Medulla oblongata (tissue), 1 donor: ENCODE measurements around the gene SUPT3H.

Experiments used
- DNase-seq: peaks from one replicate; pipeline ENCODE4 v3.0.0-alpha.2; 2015; ENCODE audit errors: extremely low spot score

Gene SUPT3H

GRCh38 chr6:44955145-44955544, 422.6 kb downstream of the SUPT3H start:
- DNase-seq, result no peak

- DNase-seq, result no peak
Observed at GRCh38 chr6:44954281-44954680, 423.5 kb downstream of the SUPT3H start.

- DNase-seq, result no peak
Observed at GRCh38 chr6:44951253-44951747, 426.4 kb downstream of the SUPT3H start.

DNA sequence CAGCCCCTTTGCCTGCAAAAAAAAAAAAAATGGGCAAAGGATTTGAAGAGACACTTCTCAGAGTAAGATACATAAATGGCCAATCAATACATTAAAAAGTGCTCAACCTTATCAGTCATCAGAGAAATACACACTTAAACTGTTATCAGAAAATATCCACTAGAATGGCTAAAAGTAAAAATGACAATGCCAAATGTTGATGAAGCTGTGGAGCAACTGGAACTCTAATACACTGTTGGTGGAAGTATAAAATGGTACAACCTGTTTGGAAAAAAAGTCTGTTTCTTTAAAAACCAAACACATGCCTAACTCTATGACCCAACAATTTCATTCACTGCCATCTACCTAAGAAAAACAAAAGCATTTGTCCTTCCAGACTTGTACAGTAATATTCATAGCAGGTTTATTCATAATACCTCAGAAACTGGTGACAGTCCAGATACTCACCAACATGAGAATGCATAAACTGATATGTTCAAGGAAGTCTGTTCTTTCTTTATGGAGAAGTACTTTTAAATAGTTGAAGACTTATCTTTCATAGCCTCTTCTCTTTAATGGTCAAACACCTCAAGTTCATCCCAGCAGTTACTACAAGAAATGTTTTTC, 428.0 kb downstream of the SUPT3H start:
- DNase-seq, result no peak

DNA sequence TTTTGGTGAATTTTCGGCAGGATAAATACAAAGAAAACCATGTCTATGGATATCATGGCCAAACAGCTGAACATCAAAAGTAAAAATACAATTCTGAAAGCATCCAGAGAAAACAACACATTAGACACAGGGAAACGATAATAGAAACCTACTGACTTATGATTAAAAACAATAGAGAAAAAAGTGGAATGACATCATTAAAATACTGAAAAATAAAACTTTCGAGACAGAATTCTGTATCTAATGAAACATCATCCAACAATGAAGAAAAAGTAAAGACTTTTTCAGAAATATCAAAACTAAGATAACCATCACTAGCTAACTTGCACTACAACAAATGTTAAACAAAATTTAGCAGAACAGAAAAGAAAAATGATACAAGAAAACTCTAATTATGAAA, 434.2 kb downstream of the SUPT3H start:
- DNase-seq, result no peak

DNA sequence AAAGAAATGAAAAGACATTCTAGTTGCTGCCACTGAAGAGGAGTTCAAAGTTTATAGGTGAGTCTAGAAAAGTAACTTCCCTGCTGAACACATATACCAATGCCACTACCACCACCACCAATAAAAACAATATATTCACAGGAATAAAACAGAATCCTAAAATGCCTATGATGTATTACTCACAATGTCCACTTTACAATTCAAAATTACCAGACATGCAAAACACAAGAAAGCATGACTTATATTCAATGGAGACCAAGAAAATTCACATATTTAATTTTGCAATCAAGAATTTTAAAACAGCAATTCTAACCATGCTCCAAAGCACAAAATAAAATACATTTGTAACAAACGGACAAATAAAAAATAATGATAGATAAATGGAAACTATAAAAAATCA, 434.9 kb downstream of the SUPT3H start:
- DNase-seq, result no peak

GRCh38 chr6:44942201-44942600, 435.5 kb downstream of the SUPT3H start:
- DNase-seq, result no peak

- no peak for DNase-seq
Observed at GRCh38 chr6:44940367-44940766, 437.4 kb downstream of the SUPT3H start.

GRCh38 chr6:44935693-44936300, 441.9 kb downstream of the SUPT3H start:
- no peak for DNase-seq

- DNase-seq, result no peak
Observed at GRCh38 chr6:44933108-44933507, 444.6 kb downstream of the SUPT3H start.

- DNase-seq, result no peak
Observed at GRCh38 chr6:44932651-44933091, 445.1 kb downstream of the SUPT3H start.

DNA sequence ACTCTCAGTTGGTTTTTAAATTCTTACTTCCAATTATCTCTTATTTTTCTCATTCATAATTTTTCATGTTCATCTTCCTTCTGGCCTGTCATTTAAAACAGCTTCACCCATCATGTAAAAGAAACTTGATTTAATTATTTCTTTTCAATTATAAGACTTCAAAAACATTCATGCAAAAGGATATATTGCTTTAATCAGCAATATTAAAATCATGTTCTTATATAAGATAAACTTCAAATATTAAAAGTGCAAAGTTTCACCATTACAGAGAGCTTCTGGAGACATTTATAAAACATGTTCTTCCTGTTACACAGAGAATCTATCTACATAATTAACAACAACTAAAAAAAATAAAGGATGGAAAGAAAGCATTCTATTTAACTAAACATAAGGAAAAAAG, 446.3 kb downstream of the SUPT3H start:
- no peak for DNase-seq

GRCh38 chr6:44926556-44926955, 451.2 kb downstream of the SUPT3H start:
- DNase-seq, result no peak

- no peak for DNase-seq
Observed at GRCh38 chr6:44925100-44925739, 452.5 kb downstream of the SUPT3H start.

DNA sequence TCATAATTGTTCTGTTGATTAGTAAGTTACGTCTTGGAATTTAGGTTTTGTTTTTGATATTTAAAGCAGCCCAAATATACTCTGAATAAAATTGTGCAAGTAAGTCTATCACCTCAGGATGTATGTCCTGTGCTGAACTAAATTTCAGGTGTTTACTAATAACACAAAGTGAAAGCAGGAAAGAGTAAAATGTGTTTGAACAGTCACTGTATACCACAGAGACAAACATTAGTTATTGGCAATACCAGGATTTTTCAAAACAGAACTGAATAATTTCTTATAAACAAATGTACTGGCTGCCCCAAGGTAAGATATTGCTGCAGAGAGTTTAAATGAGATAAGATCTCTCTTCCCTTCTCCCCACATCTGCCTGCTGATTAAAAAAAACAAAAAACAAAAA, 454.3 kb downstream of the SUPT3H start:
- no peak for DNase-seq

- no peak for DNase-seq
Observed at GRCh38 chr6:44921798-44922197, 455.9 kb downstream of the SUPT3H start.

- DNase-seq, result no peak
Observed at GRCh38 chr6:44920952-44921491, 456.7 kb downstream of the SUPT3H start.

- no peak for DNase-seq
Observed at GRCh38 chr6:44918671-44919296, 458.9 kb downstream of the SUPT3H start.

GRCh38 chr6:44917430-44917829, 460.3 kb downstream of the SUPT3H start:
- no peak for DNase-seq

GRCh38 chr6:44915111-44915510, 462.6 kb downstream of the SUPT3H start:
- no peak for DNase-seq

DNA sequence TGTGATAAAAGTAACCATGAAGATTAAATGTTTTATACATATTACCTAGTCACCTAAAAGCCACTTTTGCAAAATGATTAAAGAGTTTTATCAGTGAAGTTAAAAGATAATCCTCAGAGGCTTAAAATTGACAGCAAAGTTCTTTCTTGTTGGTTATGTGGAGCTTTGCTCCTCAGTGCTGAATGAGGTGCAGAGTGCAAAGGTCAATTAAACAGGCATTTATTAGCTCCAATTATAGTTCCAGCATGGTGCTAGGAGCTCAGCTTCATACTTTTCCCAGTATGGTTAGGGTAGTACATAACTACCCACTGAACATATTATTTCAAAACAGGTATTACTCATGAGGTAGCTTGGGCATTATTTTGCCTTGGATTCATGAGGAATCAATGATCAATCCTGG, 463.6 kb downstream of the SUPT3H start:
- no peak for DNase-seq

GRCh38 chr6:44906761-44907160, 471.0 kb downstream of the SUPT3H start:
- DNase-seq, result no peak
